GM12801 (cell line): ENCODE results near the gene ZNF226.

Experiments used
- TF ChIP-seq, protein P1 (sequence below): IDR thresholded peaks from one replicate; pipeline ENCODE4 v1.5.1; 2011; ENCODE audit warnings: control low read depth; ENCODE audit not compliant: insufficient read length; ENCODE audit errors: extremely low read depth

ZNF226 gene

DNA sequence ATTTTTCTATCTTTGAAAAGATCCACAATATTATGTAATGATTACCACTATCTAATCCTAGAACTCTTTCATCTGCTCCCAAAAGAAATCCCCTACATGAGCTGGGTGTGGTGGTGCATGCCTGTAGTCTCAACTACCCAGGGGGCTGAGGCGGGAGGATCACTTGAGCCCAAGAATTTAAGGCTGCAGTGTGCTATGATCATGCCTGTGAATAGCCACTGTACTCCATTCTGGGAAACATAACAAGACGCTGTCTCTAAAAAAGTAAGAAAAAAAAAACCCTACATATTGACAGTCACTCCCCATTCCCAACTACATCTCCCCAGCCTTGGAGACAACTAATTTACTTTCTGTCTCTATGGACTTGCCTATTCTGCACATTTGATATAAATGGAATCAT lies 1.1 kb upstream of the ZNF226 start:
- TF ChIP-seq, protein P1, sequence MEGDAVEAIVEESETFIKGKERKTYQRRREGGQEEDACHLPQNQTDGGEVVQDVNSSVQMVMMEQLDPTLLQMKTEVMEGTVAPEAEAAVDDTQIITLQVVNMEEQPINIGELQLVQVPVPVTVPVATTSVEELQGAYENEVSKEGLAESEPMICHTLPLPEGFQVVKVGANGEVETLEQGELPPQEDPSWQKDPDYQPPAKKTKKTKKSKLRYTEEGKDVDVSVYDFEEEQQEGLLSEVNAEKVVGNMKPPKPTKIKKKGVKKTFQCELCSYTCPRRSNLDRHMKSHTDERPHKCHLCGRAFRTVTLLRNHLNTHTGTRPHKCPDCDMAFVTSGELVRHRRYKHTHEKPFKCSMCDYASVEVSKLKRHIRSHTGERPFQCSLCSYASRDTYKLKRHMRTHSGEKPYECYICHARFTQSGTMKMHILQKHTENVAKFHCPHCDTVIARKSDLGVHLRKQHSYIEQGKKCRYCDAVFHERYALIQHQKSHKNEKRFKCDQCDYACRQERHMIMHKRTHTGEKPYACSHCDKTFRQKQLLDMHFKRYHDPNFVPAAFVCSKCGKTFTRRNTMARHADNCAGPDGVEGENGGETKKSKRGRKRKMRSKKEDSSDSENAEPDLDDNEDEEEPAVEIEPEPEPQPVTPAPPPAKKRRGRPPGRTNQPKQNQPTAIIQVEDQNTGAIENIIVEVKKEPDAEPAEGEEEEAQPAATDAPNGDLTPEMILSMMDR: no peak

DNA sequence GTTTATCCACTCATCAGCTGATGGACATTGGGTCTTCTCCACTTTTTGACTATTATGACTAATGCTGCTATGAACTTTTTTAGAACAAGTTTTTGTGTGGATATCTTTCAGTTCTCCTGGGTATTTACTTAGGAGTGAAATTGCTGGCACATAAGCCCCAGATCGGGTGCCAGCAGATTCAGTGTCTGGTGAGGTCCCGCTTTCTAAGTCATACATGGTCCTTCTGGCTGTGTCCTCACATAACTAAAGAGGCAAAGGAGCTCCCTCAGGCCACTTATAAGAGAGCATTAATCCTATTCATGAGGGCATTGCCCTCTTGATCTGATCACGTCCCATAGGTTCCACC lies 600 bp upstream of the ZNF226 start:
- TF ChIP-seq, protein P1: no peak

DNA sequence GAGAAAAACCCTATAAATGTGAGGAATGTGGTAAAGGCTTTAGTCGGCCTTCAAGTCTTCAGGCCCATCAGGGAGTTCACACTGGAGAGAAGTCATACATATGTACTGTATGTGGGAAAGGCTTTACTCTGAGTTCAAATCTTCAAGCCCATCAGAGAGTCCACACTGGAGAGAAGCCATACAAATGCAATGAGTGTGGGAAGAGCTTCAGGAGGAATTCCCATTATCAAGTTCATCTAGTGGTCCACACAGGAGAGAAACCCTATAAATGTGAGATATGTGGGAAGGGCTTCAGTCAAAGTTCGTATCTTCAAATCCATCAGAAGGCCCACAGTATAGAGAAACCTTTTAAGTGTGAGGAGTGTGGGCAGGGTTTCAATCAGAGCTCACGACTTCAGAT lies 11.7 kb downstream of the ZNF226 start:
- TF ChIP-seq, protein P1: no peak

DNA sequence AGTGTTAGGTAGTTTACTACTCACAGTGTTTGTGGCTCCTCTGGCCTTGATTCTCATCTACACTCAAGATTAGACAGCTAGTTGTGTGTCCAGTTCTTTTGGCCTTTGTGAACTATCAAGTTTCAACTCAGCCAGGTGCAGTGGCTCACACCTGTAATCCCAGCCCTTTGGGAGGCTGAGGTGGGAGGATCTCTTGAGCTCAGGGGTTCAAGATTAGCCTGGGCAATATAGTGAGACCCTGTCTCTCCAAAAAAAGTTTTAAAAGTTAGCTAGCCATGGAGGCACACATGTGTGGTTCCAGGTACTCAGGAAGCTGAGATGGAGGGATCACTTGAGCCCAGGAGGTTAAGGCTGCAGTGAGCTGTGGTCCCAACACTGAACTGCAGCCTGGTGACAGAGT lies 16.1 kb downstream of the ZNF226 start:
- TF ChIP-seq, protein P1: no peak

DNA sequence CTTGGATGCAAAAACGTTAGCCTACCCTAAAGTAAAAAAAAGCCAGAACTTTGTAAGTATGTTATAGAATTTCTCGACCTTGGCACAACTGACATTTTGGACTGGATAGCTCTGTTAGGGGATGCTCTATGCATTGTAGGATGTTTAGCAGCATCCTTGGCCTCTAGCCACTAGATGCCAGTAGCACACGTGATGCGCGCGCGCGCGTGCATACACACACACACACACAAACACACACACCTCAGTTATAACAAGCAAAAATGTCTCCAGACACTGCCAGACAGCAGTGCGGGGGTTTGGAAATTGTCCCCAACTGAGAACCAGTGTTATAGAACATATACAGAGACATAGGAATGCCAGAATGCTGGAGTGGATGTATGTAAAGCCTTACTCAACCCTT lies 17.2 kb downstream of the ZNF226 start:
- TF ChIP-seq, protein P1: no peak

DNA sequence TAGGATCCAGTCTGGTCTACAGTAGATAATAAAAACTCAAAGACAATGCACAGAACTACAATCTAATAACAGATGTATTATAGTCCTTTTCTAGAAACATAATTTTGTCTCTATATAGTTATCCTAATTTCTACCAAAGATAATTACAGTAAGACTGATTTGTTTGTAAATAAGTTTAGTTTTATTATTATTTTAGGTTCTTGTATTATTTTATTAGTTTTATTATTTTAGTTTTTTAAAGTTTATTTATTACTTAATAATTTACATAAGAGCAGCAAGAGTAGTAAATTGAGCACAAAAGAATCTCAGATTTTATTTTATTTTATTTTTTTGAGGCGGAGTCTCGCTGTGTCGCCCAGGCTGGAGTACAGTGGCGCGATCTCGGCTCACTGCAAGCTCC lies 25.1 kb downstream of the ZNF226 start:
- TF ChIP-seq, protein P1: no peak

DNA sequence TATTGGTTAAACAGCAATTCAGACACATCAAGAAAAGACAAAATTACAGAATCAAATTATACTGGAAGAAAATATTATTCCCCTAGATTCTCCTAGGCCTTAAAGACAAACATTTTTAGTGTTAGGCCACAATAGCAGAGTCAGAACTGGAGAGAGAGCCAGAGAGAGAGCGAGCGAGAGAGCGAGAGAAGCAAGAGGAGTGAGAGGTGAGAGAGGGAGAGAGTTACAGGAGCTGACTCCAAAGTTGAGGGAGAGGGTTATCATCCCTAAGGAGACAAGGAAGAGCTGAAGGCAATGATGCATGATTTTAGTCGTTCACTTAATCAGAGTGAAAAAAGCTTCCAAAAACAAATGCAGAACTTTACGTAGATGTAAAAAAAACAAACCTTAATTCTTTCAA lies 27.2 kb downstream of the ZNF226 start:
- TF ChIP-seq, protein P1: no peak

DNA sequence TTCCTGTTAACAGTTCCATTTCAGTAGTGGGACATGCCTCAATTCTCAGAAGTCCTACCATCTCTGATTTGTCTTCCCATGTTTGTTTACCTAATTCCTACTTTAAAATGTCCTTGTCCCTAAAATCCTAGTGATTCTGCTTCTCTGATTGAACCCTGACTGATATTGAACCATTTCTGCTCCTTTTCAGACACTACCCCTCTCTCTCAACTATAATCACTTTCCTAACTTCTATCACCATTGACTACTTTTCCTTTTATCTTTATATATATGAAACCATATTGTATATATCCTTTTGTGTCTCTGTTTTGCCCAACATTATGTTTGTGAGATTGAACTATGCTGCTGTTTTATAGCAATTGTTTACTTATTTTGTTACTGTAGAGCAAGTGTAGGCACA lies 31.9 kb downstream of the ZNF226 start:
- TF ChIP-seq, protein P1: no peak
